ENCODE data around the gene EML5. TPM values are rescaled to one million over a fixed set of nuclear protein-coding genes. Genes with fewer than 3 reads are reported as not detected.
"Not testable (repeated sequence)": the region's sequence is repeated elsewhere in the genome, so short reads cannot be mapped to it uniquely, and the experiment has no call there.

Gene EML5
- total RNA-seq, 1 donor from 2014 or later = 0.16 TPM

- intact Hi-C loops (cut with DNase I) = no loop called here
- DNase-seq = no peak
- no peak for ATAC-seq (ENCODE audit: poor library complexity)
These were observed 15.6 kb upstream of the EML5 start for GRCh38 chr14:88808359-88808758.

GRCh38 chr14:88804477-88804876 is 11.7 kb upstream of the EML5 start:
- no peak for DNase-seq
- ATAC-seq (ENCODE audit: poor library complexity) = no peak
- intact Hi-C loops (cut with DNase I) = no loop called here

DNA sequence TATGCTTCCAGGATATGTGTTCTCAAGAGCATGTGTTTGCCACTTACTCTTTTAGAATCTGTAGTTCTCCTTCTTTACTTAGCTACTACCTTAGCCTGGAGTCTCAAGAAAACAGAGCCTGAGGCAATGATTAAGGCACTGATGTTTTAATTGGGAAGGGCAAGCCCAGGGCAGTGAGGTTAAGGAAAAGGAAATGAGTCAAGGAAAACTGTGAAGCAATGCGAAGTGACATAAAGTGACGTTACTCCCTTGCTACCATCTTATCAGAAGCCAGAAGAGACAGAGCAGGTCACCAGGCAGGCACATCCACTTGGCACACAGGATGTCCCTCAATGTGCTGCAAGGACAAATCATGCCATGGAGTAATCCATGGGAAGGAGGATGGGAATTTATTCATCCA is 11.3 kb upstream of the EML5 start:
- intact Hi-C loops (cut with DNase I) = no loop called here
- no peak for ATAC-seq (ENCODE audit: poor library complexity)
- DNase-seq = no peak

DNA sequence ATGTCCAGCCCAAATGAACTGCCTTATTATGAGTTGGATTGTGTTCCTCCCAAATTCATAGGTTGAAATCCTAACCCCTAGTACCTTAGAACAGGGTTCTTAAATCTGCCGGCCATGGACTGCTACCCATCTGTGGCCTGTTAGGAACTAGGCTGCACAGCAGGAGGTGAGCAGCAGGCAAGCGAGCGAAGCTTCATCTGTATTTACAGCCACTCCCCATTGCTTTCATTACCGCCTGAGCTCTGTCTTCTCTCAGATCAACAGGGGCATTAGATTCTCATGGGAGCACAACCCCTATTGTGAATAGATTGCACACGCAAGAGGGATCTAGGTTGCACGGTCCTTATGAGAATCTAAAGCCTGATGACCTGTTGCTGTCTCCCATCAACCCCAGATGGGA is 9.8 kb upstream of the EML5 start:
- DNase-seq = no peak
- intact Hi-C loops (cut with DNase I) = no loop called here
- no peak for ATAC-seq (ENCODE audit: poor library complexity)

DNA sequence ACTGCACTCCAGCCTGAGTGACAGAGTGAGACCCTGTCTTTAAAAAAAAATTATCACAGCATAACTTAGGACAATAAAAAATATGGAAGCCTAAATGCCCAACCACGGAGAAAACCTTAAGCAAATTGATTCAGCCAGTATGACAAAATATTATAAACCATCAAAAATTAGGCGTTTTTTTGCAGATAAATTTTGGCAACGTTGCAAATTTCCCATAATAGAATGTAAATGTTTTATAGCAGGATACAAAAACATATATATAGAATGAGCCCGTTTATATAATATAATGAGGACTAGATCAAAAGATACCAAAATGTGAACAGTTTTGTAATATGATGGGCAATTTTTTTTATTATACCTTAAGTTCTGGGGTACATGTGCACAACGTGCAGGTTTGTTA is 6.8 kb upstream of the EML5 start:
- ATAC-seq (ENCODE audit: poor library complexity) = no peak
- intact Hi-C loops (cut with DNase I) = no loop called here
- no peak for DNase-seq

DNA sequence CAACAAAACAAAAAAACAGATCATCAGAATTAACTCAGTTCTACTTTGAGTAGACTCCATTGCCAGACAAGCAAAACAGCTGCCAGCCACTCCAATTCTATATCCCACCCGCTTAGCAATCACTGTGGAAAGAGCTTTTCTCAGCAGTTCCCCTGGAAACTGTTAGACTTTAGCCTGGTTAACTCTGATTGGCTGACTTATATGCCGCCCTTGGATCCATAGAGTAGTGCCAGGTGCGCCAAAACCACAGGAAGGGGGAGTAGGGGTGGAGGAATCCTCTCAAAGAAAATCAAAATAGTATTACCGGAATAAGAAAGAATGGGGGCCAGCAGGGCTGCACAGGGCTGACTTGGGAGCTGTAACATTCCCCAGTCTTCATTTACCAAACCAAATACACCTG is 5.4 kb upstream of the EML5 start:
- DNase-seq (no peak), ATAC-seq (ENCODE audit: poor library complexity) (no peak)
- intact Hi-C loops (cut with DNase I) = no loop called here

DNA sequence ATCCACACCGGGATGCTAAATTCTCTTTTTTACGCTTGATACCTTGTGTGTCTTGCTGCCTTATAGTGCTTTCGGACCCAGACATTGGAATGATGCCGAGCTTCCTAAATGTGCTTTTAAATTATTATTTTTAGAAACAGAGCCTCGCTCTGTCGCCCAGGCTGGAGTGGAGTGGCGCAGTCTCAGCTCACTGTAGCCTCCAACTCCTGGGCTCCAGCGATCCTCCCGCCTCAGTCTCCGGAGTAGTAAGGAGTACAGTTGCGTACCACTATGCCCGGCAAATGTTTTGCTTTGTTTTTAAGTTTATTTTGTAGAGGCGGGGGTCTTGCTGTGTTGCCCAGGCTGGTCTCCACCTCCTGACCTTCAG is 489 bp upstream of the EML5 start:
- intact Hi-C loops (cut with DNase I) = no loop called here
- ATAC-seq (ENCODE audit: poor library complexity) (no peak), DNase-seq (no peak)

- DNase-seq = peak; percentile 44
- ATAC-seq (ENCODE audit: poor library complexity) = no peak
- intact Hi-C loops (cut with DNase I) = no loop called here
These were observed 902 bp downstream of the EML5 start for GRCh38 chr14:88791629-88792472.

DNA sequence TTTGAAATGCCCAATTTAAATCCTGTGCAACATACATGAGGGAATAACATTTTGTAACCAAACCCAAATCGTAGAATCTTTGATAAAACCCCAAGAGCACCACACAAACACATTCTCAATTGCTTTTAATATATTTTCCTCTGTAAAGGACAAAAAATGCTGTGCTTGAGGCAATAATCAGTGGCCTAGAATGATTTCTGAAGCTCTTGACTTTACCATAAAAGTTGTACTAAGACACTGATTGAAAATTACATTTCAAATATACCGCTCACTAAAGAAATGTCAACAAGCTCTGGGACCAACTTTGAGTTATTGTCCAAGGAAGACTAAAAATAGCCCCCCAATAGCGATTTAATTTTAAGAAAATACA is 1.5 kb downstream of the EML5 start:
- DNase-seq (no peak), ATAC-seq (ENCODE audit: poor library complexity) (no peak)
- intact Hi-C loops (cut with DNase I) = no loop called here

DNA sequence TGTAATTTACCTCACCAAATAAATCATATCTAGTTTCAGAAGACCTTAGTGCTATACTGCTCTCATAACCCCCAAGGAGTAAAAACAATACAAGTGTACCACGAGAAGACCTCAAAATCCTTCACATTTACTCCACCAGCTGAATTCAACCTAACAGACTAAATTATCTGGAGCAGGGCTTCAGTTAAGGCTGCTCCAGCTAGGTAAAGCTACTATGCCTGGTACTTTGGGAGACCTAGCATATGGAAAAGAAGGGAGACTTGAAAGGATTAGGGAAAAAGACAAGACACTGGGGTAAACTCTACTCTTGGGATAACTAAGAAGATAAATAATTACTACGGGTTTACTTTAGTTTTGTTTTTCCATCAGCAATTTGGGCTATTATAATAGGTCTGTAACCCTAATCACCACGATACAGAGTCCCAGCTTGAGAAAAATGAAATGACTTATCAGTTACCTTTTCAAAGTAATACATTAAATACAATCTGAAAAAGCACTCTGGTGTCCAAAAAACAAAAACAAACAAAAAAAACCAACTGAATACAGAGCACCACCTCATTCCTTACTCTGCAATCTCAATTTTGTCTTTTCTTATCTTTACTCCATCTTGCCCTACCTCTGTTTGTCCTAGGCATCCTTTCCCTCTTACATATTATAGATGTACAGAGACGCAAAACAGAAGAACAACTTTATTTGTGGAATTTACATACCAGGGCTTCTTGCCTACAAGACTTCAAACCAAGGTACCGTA is 2.1 kb downstream of the EML5 start:
- no peak for ATAC-seq (ENCODE audit: poor library complexity)
- intact Hi-C loops (cut with DNase I) = no loop called here

DNA sequence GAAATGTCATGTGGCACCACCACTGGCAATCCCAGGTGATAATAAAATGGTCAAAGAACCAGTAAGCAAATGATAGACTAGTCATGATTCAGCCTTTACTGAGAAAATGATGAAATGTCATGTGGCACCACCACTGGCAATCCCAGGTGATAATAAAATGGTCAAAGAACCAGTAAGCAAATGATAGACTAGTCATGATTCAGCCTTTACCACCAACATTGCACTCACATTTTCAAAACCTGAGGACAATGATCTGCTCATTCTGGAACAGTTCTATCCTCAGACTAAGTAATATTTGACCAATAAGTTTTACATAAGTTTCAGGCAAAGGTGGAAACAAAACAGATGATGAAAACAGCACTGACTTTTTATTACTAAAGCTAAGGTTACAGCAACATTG is 3.2 kb downstream of the EML5 start:
- intact Hi-C loops (cut with DNase I); ATAC-seq (ENCODE audit: poor library complexity); DNase-seq: not testable (repeated sequence)

More for the DNA sequence above, 2.1 kb downstream of the EML5 start:
- DNase-seq = no peak

DNA sequence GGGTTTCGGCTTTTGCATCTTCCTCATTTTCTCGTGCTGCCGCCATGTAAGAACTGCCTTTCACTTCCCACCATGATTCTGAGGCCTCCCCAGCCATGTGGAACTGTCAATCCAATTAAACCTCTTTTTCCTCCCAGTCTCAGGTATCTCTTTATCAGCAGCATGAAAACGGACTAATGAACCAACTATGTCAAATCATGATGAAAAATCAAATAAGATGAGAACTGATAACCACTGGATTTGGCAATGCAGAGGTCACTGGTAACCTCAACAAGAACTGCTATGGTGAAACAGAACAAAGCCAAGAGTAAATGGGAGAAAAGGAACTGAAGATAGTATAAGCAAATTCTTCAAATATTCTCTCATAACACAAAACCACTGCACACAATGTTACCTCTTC is 6.0 kb downstream of the EML5 start:
- intact Hi-C loops (cut with DNase I) = no loop called here
- no peak for DNase-seq
- ATAC-seq (ENCODE audit: poor library complexity) = no peak

GRCh38 chr14:88785911-88786310 is 6.8 kb downstream of the EML5 start:
- ATAC-seq (ENCODE audit: poor library complexity) (no peak), DNase-seq (no peak)
- intact Hi-C loops (cut with DNase I) = no loop called here

- no peak for ATAC-seq (ENCODE audit: poor library complexity)
- intact Hi-C loops (cut with DNase I) = no loop called here
- no peak for DNase-seq
These were observed 17.2 kb downstream of the EML5 start for GRCh38 chr14:88775532-88775931.

DNA sequence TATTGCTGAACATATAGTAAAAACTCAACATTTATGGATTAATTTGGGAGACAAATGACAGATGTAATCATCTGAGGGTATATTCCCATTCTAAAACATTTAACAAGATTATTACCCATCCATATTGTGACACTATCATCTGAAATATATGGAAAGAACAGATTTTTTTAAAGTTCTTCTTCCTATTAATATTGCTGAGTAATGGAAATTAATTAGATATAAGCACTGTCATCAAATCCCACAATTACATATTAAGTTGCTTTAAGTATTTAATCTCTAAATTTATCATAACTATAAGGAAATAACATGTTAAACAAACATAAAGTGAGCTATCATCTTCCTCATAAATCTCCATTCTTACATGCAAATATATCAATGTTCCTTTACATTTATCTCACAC is 22.0 kb downstream of the EML5 start:
- intact Hi-C loops (cut with DNase I) = no loop called here
- DNase-seq = no peak
- no peak for ATAC-seq (ENCODE audit: poor library complexity)

GRCh38 chr14:88765130-88765529 is 27.6 kb downstream of the EML5 start:
- ATAC-seq (ENCODE audit: poor library complexity) (no peak), DNase-seq (no peak)
- intact Hi-C loops (cut with DNase I) = no loop called here

GRCh38 chr14:88753873-88754272 is 38.9 kb downstream of the EML5 start:
- no peak for DNase-seq
- intact Hi-C loops (cut with DNase I) = no loop called here
- no peak for ATAC-seq (ENCODE audit: poor library complexity)

DNA sequence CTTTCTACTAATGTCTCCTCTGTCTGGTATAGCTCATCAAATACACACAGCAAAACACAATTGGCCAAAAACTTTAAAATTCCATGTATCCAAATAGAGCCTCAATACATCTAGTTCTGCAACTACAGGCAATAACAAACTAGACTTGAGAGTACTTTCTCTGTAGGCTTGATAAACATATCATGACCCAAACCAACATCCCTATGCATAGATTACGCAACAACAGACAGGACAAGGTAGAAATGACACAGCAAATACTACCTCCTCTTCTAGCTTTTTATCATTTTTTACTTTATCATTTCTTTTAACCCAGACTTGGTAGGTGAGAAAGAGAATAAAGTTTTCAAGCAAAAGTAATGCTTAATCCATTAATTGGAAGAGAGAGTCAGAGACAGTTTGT is 41.8 kb downstream of the EML5 start:
- intact Hi-C loops (cut with DNase I) = no loop called here
- DNase-seq = no peak
- no peak for ATAC-seq (ENCODE audit: poor library complexity)

- ATAC-seq (ENCODE audit: poor library complexity) (no peak), DNase-seq (no peak)
- intact Hi-C loops (cut with DNase I) = no loop called here
These were observed 42.3 kb downstream of the EML5 start for GRCh38 chr14:88750413-88750812.

DNA sequence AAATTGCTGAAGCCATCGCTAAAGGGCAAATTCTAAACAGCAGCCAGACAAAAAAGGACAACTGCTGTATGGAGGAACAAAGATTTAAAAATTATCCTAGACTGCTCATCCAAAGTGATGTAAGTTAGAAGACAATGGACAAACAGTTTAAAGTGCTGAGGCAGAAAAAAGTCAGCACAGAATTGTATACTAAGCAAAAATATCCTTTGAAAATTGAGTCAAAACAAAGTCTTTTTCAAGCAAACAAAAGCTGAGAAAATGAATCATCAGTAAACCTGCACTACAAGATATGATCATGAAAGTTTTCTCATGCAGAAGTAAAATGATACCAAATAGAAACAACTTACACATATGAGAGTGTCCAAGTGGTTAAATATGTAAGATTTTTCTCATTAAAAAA is 43.6 kb downstream of the EML5 start:
- intact Hi-C loops (cut with DNase I) = no loop called here
- ATAC-seq (ENCODE audit: poor library complexity) = no peak
- no peak for DNase-seq
